CD4-positive, alpha-beta T cell treated with Interleukin-6 at 100 ng/mL for 8 hours (primary cell): ENCODE results near the gene NCAM2.
"Not testable (repeated sequence)": the region's sequence is repeated elsewhere in the genome, so short reads cannot be mapped to it uniquely, and the experiment has no call there.

Source experiments
- DNase-seq: peaks from one replicate; pipeline ENCODE4 v3.0.0-alpha.2; 2020; ENCODE audit warnings: mixed read lengths, low spot score

The NCAM2 gene

DNA sequence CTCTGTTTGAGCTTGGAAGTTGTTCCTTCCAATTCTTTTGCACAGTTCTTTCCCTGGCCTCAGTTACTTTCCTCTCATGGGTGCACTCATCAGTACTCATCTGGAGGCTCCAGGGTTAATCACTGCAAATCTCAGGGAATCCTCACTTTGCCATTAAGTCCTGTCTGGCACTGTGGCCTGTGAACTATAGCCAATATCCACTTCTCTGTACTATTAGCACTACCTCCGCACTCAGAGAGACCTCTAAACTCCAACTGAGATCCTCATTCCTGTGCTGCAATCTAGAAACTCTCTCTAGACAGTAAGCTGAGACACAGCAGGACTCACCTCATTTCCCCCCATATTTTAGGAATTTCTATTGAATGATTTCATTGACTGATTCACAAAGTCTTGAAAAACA, 311.3 kb downstream of the NCAM2 start:
- DNase-seq, result no peak

DNA sequence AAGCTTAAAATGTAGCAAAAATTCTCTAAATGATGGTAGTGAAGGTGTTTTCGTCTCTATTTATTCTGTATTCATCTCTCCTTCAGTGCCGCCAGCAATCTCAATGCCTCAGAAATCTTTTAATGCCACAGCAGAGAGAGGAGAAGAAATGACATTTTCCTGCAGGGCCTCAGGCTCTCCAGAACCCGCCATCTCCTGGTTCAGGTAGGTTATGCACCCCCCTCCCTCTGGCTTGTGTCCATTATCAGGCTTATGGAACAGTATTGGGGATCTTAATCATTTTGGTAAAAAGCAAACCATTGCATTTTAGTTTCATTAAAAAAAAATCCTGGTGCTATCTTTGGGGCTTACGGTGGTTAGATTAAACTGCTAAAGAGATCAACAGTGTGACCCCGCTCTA, 326.1 kb downstream of the NCAM2 start:
- DNase-seq, result no peak

DNA sequence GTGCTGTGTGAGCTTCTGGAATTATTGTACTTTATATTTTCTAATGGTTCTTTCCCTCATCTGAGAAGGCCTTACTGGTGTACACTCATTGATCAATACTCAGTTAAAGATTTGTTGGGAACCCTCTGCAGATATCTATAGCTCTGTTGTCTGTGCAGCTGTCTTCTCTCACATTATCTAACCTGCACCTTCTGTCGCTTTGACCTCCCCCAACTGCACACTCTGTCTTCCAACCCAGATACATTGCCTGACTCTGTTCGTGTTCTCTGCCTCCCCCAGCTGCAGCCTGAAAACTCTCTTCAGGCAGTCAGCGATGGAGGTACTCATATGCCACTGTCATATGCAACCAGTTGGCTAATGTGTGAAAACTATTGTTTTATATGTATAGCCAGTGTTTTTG, 334.3 kb downstream of the NCAM2 start:
- no peak for DNase-seq

DNA sequence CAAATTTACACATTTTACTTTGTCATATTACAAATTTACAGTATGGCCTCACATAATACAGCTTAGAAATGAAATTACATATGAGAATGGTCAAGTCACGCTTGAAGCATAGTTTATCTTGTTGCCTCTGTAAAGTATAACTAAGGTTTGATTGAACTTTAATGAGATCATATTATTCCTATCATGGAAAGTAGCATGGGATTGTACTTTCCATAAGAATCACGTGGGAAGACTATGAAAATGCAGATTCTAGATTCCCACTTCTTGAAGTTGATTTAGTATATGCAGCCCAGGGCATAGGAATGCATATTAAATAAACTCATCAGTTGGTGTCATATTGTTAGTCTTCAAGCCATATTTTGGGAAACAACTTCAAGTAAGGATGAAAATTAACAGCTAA, 342.8 kb downstream of the NCAM2 start:
- DNase-seq, result no peak

DNA sequence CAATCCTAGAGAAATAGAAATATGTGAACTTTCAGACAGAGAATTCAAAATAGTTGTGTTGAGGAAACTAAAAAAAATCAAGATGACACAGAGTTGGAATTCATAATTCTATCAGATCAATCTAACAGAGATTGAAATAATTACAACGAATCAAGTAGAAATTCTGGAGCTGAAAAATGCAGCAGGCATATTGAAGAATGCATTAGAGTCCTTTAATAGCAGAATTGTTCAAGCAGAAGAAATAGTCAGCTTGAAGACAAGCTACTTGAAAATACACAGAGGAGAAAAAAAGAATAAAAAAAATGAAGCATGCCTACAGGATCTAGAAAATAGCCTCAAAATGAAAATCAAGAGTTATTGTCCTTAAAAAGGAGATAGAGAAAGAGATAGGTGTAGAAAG, 347.1 kb downstream of the NCAM2 start:
- DNase-seq, result no peak

DNA sequence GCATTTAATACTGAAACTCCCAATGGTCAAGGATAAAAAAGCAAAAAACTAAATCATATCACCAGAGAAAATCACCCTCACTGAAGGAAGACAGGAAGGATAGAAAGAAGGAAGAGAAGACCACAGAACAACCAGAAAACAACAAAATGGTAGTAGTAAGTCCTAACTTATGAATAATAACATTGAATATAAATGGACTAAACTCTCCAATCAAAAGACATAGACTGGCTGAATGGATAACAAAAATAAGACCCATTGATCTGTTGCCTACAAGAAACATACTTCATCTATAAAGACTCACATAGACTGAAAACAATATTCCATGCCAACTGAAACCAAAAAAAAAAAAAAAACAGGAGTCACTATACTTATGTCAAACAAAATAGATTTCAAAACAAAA, 347.7 kb downstream of the NCAM2 start:
- DNase-seq, result no peak

DNA sequence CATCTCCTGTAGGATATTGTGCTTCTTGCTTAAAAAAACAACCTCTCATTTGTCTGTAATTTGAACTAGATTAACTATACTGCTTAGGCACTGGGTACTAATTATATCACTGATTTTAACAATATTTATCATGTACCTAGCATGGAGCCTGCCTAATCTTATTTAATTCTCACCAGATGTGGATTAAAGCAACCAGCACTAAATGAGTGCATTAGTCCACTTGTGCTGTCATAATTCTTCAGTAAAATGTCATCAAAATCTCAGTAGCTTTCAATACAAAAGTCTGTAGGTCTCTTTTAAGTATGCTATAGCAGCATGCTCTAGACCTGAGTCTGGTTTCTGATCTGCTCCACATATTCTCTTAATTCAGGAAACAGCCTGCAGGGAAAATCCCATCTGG, 368.1 kb downstream of the NCAM2 start:
- DNase-seq, result no peak

DNA sequence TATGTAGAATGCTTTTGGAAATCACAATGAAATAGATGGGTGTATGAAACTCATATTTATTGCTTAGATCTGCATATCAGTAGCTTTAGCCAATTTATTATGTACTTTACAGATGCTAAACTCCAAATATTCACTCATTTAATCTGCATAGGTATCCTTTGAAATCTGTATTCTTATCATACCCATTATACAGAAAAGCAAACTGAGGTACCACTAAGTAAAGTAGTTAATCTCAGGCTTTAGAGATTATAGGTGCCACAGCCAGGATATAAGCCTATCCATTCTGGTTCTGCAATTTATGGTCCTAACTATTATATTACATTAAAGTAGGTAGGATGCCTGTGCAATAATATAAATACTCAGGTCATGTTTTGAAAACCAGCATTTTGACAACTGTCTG, 369.4 kb downstream of the NCAM2 start:
- no peak for DNase-seq

DNA sequence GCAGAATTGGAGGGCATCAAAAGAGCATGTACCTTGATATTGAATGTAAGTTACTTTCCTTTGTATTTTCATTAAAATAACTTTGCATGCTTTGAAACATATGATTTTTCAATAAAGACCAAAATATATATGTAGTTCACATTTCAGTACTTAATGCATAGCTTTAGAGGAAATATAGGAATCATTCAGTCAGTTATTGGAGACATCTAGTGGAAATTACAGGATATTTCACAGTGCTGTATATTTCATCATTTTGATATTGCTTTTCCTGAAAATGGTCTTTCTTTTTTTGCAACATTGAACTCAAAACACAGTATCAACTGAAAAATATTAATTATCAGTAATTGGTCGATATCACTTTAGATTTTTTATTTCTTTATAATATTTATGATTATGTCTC, 375.8 kb downstream of the NCAM2 start:
- no peak for DNase-seq

DNA sequence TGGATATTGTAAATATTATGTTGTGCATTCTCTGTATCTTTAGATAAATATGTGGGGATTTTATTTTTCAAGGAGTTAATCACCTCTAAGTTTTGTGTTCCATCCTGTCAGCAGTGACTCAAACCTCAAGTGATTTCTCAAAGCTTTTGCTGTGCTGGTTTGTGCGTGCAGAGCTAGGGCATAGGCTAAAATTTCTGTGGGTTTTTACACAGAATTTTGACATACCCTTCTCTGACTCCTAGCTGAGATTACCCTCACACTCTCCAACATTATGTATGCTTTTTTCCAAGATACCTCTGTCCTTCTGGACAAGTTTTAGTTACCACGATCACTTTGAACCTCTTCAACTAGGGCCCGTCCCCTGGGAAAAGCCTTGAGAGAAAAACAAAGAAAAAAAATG, 384.9 kb downstream of the NCAM2 start:
- no peak for DNase-seq

DNA sequence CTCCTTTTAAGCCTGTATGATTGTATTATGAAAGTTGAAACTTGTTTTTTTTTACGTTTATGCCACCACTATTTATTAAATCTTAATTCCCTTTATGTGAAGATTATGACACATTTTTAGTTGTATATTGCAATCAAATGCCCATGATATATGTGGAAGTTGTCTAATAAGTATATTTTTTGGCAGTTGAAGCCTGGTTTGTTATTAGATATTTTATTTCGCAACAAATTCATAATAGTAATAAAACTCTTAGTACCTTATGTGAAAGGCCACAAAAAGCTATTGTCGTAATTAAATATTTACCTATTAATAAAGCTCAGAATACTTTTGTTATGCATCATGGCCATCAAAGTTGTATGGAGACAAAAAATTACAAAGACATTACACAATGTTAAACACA, 386.8 kb downstream of the NCAM2 start:
- DNase-seq, result no peak

DNA sequence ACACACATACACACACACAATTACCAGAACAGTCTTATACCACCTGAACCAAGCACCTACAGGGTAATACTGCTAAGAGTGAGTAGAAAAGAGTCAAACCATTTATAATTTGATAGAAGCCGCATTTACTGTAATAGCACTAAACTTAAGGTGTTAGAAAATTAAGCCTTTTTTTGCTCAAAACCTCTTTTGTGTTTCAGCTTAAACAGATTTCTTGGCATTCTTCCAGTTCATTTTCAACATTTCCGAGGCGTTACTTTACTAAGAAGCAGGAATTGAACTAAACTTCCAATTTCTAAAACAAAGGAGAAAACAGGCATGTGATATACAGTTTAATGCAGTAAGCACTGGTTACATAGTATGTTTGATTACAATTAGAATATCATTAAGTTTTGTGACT, 387.2 kb downstream of the NCAM2 start:
- DNase-seq, result no peak

DNA sequence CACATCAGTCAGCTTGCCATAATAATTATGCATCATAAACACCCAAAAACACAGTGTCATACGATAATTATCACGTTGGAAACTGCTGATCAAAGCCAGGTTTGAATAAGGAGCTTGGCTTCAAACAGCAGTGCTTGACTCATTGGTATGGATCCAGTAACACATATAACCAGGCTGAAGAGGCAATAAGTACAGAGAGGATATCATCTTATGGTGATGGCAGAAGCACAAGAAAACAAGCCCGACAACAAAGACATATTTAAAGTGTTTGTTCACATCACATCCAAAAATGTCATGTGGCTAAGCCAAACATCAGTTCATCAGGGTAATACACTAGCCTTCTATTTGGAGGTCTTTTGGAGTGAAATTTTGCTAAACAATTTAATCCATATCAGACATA, 389.7 kb downstream of the NCAM2 start:
- no peak for DNase-seq

DNA sequence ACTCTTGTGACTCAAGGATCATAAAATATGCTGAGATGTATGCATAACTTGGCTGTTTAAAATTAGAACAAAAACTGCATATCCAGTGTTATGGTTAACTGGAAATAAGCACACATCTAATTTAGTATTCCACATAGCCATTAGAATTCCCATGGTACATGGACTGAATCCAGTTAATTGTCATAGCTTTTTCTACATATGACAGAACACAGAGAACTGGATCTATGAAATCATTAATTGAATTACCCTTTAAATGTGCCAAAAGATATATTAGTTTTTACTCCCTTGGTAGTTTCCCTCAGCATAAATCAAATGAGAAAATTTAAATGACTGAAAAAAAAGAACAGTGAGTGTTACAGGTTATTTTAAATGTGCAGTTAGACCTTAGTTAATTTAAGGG, 395.9 kb downstream of the NCAM2 start:
- DNase-seq, result no peak

DNA sequence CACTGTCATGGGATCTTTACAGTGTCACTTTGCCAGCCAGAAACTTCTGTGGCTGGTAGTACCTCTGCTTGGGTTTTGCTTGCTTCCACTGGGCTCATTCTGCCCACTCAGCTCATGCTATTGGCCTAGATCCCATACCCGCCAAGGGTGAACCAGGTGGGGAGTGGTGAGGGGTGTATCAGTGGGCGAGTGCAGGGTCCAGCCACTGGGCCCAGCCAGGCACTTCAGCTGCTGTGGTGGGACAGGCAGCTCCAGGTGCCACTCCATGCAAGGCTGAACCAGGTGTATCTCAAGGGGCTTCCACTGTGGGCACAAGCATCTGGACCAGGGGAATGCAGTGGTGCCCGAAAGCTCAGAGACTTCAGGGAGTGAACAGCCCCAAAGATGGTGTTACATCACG, 398.2 kb downstream of the NCAM2 start:
- peak; percentile 1 for DNase-seq

DNA sequence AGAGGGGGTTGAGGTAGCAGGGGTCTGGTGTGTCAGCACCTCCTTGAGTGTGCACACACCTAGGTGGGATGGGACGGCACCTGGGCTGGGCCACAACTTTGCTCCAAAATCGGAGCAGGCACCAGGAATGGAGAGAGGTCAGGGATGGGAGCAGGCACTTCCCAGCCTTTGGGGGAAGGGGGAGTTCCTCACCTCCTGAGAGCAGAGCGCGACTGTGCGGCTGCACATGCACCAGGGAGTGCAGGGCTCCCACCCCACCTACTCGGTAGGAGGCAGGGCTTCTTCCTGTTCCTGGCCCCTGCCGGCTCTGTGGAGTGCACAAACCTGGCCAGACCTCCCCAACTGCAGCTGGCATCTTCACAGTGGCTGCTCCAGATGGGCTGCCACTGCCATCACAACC, 399.3 kb downstream of the NCAM2 start:
- DNase-seq, result no peak

DNA sequence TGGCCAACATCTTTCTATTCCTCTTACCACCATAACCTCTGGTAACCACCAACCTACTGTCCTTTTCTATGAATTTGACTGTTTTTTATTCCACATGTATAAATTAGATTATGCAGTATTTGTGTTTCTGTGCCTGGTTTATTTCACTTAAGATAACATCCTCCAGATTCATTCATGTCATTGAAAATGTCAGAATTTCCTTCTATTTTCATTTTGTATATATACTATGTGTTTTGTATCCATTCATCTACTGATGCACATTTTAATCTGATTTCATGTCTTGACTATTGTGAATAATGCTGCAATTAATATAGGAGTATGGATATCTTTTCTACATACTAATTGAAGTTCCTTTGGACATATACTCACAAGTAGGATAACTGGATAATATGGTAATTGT, 403.2 kb downstream of the NCAM2 start:
- no peak for DNase-seq

DNA sequence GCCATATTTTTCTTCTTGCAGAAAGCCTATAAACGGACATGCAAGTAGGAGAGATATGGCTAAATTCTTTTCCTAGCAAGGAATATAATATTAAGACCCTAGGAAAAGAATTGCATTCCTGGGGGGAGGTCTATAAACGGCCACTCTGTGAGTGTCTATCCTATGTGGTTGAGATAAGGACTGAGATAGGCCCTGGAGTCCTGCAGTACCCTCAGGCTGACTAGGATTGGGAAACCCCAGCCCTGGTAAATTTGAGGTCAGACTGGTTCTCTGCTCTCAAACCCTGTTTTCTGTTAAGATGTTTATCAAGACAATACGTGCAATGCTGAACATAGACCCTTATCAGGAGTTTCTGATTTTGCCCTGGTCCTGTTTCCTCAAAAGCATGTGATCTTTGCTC, 404.0 kb downstream of the NCAM2 start:
- not testable (repeated sequence) for DNase-seq

DNA sequence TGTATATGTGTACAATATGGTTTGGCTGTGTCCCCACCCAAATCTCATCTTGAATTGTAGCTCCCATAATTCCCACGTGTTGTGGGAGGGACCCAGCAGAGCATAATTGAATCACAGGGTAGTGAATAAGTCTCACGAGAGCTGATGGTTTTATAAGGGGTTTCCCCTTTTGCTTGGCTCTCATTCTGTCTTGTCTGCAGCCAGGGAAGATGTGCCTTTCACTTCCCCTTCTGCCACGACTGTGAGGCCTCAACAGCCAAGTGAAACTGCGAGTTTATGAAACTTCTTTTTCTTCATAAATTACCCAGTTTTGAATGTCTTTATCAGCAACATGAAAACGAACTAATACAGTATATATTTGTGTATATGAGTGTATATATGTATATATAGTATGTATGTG, 406.1 kb downstream of the NCAM2 start:
- not testable (repeated sequence) for DNase-seq

DNA sequence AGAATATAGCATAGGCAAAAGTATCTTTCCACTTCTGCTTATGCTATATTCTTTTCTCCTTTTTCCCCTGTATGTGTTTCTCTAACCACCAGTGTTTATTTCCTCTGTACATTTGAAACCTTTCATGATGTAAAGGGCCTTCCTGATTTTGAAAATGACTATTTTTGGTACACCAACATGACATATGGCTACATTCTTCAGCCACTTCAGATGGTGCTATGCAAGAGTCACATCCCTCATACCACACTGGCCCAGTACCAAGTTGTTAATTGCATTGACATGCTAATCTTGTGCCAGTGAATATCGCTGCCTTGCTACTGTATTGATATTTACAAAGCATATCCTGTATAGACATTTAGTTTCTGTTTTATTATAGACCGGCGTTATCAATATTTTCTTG, 408.7 kb downstream of the NCAM2 start:
- DNase-seq, result no peak

DNA sequence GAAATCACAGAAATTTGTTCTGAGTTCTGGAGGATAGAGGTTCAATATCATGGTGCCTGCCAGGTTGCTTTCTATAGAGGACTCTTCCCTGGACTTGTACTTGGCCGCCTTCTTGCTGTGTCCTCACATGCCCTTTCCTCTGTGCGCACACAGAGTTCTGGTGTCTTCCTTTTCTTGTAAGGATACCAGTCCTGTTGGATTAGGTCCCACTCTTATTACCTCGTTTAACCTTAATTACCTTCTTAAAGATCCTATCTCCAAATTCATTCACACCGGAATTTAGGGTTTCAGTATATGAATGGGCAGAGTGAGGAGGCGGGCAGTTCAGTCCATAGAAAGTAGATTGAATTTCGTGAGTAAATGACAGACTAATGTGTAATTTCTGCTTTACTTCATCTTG, 413.9 kb downstream of the NCAM2 start:
- no peak for DNase-seq

DNA sequence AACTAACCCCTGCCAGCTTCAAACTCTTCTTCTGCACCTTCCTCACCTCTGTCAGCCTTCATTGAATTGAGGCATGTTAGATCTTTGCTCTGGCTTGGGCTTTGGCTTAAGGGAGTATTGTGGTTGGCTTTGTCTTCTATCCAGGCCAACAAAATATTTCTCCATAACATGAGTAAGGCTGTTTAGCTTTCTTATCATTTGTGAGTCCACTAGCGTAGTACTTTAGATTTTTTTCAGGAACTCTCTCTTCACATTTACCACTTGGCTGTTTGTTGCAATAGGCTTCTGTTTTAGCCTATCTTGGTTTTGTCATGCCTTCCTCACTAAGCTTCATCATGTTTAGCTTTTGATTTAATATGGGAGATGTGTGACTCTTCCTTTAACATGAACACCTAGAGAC, 417.5 kb downstream of the NCAM2 start:
- no peak for DNase-seq

DNA sequence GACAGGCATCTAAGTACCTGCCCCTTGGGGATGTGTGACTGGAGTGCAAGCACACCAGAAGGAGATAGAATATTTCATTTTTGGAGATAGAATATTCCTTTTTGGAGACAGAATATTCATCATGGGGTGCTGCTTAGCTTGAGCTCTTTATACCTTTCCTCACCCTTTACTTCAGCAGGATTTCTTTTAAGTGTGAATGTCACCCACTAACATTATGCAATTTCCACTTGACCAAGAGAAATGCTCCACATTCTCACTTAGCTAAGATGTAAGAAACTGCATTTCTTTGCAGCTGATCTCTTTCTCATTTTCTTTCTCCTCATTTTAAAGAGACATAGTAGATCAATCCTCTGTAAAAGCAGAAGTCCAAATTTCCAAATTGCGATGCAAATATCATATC, 436.7 kb downstream of the NCAM2 start:
- DNase-seq, result no peak

DNA sequence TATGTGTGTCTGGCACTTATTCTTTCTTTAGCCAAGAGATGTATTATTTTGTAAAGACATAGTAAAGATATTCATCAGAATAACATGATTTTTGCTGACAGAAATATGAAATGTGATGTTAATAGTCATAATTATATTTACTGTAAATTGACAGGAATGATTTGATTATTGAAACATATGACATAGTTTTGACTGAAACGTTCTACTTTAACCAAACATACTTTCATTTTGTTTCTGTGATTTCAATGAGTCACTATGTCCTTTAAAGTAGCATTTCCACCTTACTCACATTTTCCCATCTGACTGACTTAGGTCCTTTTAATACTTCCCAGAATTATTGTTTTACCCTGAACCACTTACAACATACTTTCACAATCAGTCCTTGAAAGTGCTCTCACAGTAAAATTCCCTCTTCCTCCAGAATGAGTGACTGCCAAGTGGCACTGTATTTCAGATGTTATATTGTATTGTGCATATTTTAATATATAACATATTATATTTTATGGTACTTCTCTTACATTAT, 437.9 kb downstream of the NCAM2 start:
- no peak for DNase-seq

DNA sequence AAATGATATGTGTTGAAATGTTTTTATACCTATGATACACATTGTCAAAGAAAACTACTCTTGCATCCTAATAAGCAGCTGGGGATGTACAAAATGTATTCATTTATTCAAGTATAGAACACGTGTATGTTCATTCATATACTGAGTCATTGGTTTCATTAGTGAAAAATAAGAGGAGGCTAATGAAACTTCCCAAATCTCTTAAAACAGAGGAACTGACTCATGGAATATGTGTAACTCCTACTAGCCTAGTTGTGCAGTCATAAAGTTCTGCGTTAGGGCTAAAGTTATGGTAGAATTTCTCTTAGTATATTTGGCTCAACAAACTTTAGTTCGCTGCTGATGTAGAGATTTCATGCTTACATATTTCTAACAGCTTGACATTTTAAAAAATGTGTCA, 441.6 kb downstream of the NCAM2 start:
- no peak for DNase-seq
